ENCODE results near the gene KRTCAP2.
A peak's percentile ranks its signal among the peaks of the same experiment; 100 is the strongest.

The KRTCAP2 gene

DNA sequence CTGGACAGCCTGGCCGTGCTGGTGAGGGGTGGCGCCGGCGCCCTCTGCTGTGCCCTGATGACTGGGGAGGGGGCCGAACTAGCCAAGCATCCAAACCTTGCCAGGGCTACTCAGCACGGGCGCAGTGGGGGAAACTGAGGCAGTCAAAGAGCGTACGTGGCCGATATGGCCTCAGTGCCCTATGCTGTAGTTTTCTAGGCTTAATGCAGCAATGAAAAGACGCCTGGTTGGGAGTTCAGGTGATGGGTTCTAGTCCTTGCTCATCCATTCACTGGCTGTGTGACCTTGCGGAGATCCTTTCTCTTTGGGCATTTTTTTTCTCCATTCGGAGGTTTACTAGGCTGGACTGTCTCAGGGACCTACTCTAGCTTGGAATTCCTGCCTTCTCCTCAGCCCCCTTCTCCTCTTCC, 36.2 kb upstream of the KRTCAP2 start:
- Histone ChIP-seq H3K27ac (replicated peaks) (peak overlapping the region; percentile 99), H3K27me3 (ENCODE audit: insufficient read depth, poor library complexity, severe bottlenecking) (no peaks in the 10 kb centered on the region), H3K4me3 (replicated peaks; ENCODE audit: insufficient read depth, low read length) (peak overlapping the region; percentile 99)
- no peak for DNase-seq (ENCODE audit: low read depth in 1 of 2, low spot score in 1 of 2)
- TF ChIP-seq GABPA (IDR thresholded peaks at IDR 0.05; ENCODE audit: low read depth) (no peak; the same call in 1 of the 2 replicates), SPI1 (IDR thresholded peaks at IDR 0.05; ENCODE audit: borderline replicate concordance, low read depth) (no peak), POLR2AphosphoS5 (IDR thresholded peaks at IDR 0.05; ENCODE audit: low read depth) (no peak)
- TF ChIP-seq, protein P1, sequence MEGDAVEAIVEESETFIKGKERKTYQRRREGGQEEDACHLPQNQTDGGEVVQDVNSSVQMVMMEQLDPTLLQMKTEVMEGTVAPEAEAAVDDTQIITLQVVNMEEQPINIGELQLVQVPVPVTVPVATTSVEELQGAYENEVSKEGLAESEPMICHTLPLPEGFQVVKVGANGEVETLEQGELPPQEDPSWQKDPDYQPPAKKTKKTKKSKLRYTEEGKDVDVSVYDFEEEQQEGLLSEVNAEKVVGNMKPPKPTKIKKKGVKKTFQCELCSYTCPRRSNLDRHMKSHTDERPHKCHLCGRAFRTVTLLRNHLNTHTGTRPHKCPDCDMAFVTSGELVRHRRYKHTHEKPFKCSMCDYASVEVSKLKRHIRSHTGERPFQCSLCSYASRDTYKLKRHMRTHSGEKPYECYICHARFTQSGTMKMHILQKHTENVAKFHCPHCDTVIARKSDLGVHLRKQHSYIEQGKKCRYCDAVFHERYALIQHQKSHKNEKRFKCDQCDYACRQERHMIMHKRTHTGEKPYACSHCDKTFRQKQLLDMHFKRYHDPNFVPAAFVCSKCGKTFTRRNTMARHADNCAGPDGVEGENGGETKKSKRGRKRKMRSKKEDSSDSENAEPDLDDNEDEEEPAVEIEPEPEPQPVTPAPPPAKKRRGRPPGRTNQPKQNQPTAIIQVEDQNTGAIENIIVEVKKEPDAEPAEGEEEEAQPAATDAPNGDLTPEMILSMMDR (IDR thresholded peaks at IDR 0.05; ENCODE audit: insufficient read depth, low read length): no peak
- TF ChIP-seq, protein P2, sequence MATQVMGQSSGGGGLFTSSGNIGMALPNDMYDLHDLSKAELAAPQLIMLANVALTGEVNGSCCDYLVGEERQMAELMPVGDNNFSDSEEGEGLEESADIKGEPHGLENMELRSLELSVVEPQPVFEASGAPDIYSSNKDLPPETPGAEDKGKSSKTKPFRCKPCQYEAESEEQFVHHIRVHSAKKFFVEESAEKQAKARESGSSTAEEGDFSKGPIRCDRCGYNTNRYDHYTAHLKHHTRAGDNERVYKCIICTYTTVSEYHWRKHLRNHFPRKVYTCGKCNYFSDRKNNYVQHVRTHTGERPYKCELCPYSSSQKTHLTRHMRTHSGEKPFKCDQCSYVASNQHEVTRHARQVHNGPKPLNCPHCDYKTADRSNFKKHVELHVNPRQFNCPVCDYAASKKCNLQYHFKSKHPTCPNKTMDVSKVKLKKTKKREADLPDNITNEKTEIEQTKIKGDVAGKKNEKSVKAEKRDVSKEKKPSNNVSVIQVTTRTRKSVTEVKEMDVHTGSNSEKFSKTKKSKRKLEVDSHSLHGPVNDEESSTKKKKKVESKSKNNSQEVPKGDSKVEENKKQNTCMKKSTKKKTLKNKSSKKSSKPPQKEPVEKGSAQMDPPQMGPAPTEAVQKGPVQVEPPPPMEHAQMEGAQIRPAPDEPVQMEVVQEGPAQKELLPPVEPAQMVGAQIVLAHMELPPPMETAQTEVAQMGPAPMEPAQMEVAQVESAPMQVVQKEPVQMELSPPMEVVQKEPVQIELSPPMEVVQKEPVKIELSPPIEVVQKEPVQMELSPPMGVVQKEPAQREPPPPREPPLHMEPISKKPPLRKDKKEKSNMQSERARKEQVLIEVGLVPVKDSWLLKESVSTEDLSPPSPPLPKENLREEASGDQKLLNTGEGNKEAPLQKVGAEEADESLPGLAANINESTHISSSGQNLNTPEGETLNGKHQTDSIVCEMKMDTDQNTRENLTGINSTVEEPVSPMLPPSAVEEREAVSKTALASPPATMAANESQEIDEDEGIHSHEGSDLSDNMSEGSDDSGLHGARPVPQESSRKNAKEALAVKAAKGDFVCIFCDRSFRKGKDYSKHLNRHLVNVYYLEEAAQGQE (IDR thresholded peaks at IDR 0.05; ENCODE audit: insufficient replicate concordance, low read depth): peak; percentile 7

DNA sequence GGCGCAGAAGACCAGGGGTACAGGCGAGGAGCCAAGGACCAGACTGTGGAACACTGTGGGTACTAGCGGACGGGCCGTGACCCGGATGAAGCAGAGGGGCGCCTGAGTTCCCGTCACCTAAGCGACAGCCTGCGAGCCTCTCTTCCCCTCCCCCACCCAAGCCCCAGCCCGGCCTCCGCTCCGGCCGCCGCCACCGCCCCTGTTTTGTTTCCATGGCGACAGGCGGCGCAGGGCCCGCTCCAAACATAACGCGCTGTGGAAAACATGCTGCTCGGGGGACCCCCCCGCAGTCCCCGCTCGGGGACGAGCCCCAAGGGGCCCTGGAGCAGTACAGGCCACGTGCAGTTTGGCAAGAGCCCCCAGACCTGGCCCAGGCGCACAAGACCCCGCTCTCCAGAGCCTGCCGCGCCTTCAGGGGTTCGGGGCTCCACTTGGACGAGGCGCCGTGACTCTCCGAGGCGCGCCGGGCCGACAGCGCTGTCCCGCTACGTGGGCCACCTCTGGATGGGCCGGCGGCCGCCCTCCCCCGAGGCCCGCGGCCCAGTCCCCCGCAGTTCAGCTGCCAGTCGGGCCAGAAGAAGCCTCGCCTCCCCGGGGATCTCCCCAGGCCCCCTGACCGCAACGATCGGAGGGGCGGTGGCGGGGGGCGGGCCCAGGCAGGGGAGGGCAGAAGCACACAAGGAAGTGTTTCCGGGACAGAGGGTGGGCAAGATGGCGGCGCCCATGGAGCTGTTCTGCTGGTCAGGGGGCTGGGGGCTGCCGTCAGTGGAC, 35.6 kb upstream of the KRTCAP2 start, which contains the start of gene MTX1:
Gene MTX1 (plus strand): TSS at position 155 of the 771 bp plus-strand sequence. CDS start 110 bp downstream, at position 265.
- peak; percentile 76 to 82 for DNase-seq (ENCODE audit: low read depth in 1 of 2, low spot score in 1 of 2)
- TF ChIP-seq POLR2AphosphoS5 (IDR thresholded peaks at IDR 0.05; ENCODE audit: low read depth): peak; percentile 75; the same call in 1 of the 2 replicates
- TF ChIP-seq GABPA (IDR thresholded peaks at IDR 0.05; ENCODE audit: low read depth): peak; percentile 70
- TF ChIP-seq, protein P2 (IDR thresholded peaks at IDR 0.05; ENCODE audit: insufficient replicate concordance, low read depth): peak; percentile 27
- TF ChIP-seq SPI1 (IDR thresholded peaks at IDR 0.05; ENCODE audit: borderline replicate concordance, low read depth): no peak
- no peaks in the 10 kb centered on the region for H3K27me3 ChIP-seq (ENCODE audit: insufficient read depth, poor library complexity, severe bottlenecking)
- H3K27ac ChIP-seq (replicated peaks): peak within 1 kb of the TSS; percentile 99
- peak within 1 kb of the TSS; percentile 99 for H3K4me3 ChIP-seq (replicated peaks; ENCODE audit: insufficient read depth, low read length)

DNA sequence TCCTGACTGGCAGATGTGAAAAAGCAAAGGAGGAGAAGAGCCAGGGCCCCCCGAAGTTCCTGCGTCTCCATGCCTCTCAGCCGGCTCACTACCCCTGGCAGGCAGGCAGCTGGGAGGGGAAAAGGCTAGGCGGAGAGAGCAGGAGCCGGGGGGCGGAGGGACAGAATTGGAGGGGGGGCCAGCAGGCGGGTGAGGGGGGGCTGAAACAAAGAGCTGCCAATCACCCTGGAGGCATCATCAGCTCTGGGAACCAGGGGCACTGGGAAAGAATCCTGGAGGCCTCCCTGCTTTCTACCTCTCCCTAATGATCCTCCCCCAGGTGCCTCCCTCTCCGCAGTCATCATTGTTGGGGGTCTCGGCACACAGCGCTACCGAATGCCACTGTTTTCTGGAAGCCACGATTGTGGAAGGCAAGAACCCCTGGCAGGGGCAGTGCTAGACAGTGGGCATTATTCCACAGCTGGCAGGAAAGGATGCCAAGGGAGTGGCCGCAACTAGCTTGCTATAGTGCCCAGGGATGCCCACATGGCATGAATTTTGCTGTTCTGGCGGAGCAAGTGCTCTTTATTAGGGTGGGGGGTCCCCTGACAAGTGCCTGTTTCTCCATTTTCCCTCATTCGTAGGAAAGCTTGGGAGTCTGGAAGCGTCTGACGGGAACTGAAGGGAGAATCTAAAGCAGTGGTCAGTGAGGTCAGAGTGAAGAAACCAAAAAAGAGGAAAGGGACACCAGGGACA, 34.9 kb upstream of the KRTCAP2 start, which contains the start of gene THBS3:
Gene THBS3 (minus strand): TSS at position 92 of the 735 bp plus-strand sequence. CDS start 21 bp downstream, at position 71.
- DNase-seq (ENCODE audit: low read depth in 1 of 2, low spot score in 1 of 2): no peak
- TF ChIP-seq, protein P2 (IDR thresholded peaks at IDR 0.05; ENCODE audit: insufficient replicate concordance, low read depth): no peak
- TF ChIP-seq SPI1 (IDR thresholded peaks at IDR 0.05; ENCODE audit: borderline replicate concordance, low read depth) (peak; percentile 16; the same call in 1 of the 2 replicates), GABPA (IDR thresholded peaks at IDR 0.05; ENCODE audit: low read depth) (no peak), POLR2AphosphoS5 (IDR thresholded peaks at IDR 0.05; ENCODE audit: low read depth) (no peak)
- TF ChIP-seq, protein P1 (IDR thresholded peaks at IDR 0.05; ENCODE audit: insufficient read depth, low read length): no peak
- peak within 1 kb of the TSS; percentile 99 for H3K4me3 ChIP-seq (replicated peaks; ENCODE audit: insufficient read depth, low read length)
- no peaks in the 10 kb centered on the region for H3K27me3 ChIP-seq (ENCODE audit: insufficient read depth, poor library complexity, severe bottlenecking)
- peak within 1 kb of the TSS; percentile 99 for H3K27ac ChIP-seq (replicated peaks)

Measured in HL-60 (cell line).